PC-9 (cell line): ENCODE measurements around the gene ASXL1. TPM values are rescaled to one million over a fixed set of nuclear protein-coding genes. Genes with fewer than 3 reads are reported as not detected.

ENCODE experiments used
- BruUV-seq: library from RNA; stranded (reverse); fragments of 400-500 nt; replicated peaks from 2 replicates; lab custom pipeline; 2021; lab: Mats Ljungman, UMichigan
- CTCF ChIA-PET: fragments of 300-600 bp; sonication (Branson Sonifier 250); formaldehyde crosslinking; loops from one replicate; lab custom pipeline; 2022; ENCODE audit warnings: antibody characterized with exemption; lab: Charles Lee
- POLR2A ChIA-PET: fragments of 300-600 bp; sonication (Branson Sonifier 250); formaldehyde crosslinking; loops from one replicate; lab custom pipeline; 2022; ENCODE audit warnings: antibody characterized with exemption; ENCODE audit not compliant: unreplicated experiment; lab: Charles Lee
- DNase-seq, 2 experiments: peaks; one replicate each; pipeline versions ENCODE4 v3.0.0 to v3.0.0-alpha.2; 2015 to 2022; ENCODE audit warnings: mixed read lengths in 1 of 2
- H2AFZ ChIP-seq: fragments of 200-600 bp; sonication (generic); 2 replicates; pipeline ENCODE4 v1.8.1; 2017; ENCODE audit warnings: antibody characterized with exemption
- H3F3A ChIP-seq: fragments of 200-600 bp; sonication (generic); 2 replicates; pipeline ENCODE4 v1.8.1; 2017; ENCODE audit warnings: antibody characterized with exemption, mild to moderate bottlenecking, low read depth; ENCODE audit not compliant: insufficient read depth
- H3K27ac ChIP-seq: fragments of 200-600 bp; sonication (generic); 2 replicates; pipeline ENCODE4 v1.6.1; 2016; ENCODE audit warnings: mixed run types
- H3K27me3 ChIP-seq: fragments of 200-600 bp; sonication (generic); 2 replicates; pipeline ENCODE4 v1.6.1; 2016; ENCODE audit warnings: low read depth, mixed run types; ENCODE audit not compliant: insufficient read depth
- H3K36me3 ChIP-seq: fragments of 200-600 bp; sonication (generic); 2 replicates; pipeline ENCODE4 v1.6.1; 2016; ENCODE audit warnings: low read depth, mixed run types
- H3K4me1 ChIP-seq: fragments of 200-600 bp; sonication (generic); replicated peaks from 2 replicates; pipeline ENCODE4 v1.6.1; 2016; ENCODE audit warnings: mixed run types; ENCODE audit not compliant: insufficient read depth
- H3K4me2 ChIP-seq: fragments of 200-600 bp; sonication (generic); 2 replicates; pipeline ENCODE4 v1.6.1; 2017; ENCODE audit warnings: mixed run types
- H3K4me3 ChIP-seq: fragments of 200-600 bp; sonication (generic); 2 replicates; pipeline ENCODE4 v1.6.1; 2016; ENCODE audit warnings: mixed run types
- H3K79me2 ChIP-seq: fragments of 200-600 bp; sonication (generic); 2 replicates; pipeline ENCODE4 v1.6.1; 2017; ENCODE audit warnings: low read depth, mixed run types
- H3K9me2 ChIP-seq: fragments of 200-600 bp; sonication (generic); 2 replicates; pipeline ENCODE4 v1.8.1; 2017; ENCODE audit warnings: mild to moderate bottlenecking; ENCODE audit not compliant: insufficient read depth
- H3K9me3 ChIP-seq: fragments of 200-600 bp; sonication (generic); 2 replicates; pipeline ENCODE4 v1.8.1; 2016; ENCODE audit warnings: low read depth; ENCODE audit not compliant: insufficient read depth
- H4K20me1 ChIP-seq: fragments of 200-600 bp; sonication (generic); 2 replicates; pipeline ENCODE4 v1.8.1; 2017; ENCODE audit not compliant: insufficient read depth
- EZH2 ChIP-seq: fragments of 200-600 bp; sonication (generic); IDR thresholded peaks from 2 replicates; pipeline ENCODE4 v1.8.0; 2017; ENCODE audit warnings: antibody characterized with exemption, low read depth
- intact Hi-C: fragments of 100-400 bp; cut with micrococcal nuclease; formaldehyde crosslinking; loops from one replicate; pipeline ENCODE4 v1.10.0; 2022; ENCODE audit not compliant: unreplicated experiment
- total RNA-seq: library from RNA; stranded (reverse); gene quantifications from 2 replicates; pipeline ENCODE4 v1.2.3, GENCODE V29; 2021
- TF ChIP-seq, protein P1 (sequence below): fragments of 200-600 bp; sonication (generic); conservative IDR thresholded peaks from 2 replicates; pipeline ENCODE4 v1.6.1; 2017; ENCODE audit warnings: mixed run types, antibody characterized with exemption, mild to moderate bottlenecking, moderate library complexity

ASXL1 gene
- total RNA-seq, 1 experiment from 2014 or later = 123 TPM

DNA sequence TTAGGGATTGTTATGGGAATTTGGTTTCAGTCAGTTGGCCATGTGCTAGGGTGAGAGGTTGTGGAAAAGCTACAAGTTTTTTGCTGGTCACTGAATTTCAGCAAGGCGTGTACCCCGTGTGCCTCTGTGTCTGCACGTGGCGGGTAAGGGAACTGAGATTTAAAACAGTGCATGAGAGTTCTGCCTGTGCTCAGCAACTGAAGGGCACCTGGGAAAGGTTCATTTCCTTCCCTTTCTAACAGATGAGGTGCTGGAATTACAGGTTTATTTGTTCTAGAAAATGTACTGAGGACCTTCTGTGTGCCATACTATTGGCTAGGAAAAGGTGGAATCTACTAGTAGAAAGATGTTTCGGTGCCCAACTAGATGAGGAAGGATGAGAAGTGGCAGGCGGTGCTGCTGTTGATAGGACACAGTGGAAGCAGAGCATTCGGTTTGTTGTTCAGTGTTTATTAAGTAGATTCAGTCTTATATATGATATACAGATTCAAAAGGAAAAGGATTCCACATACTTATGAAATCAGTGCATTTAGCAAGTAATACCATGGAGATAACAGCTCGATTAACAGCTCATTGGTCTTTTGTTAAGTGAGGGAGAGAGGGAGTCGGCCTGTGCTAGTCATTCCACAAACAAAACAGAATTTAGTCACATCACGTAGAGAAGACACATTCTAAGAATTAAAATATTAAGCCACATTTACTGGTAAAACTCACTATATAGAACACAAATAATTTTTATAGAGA lies 84.7 kb downstream of the ASXL1 start:
- H3K9me2 ChIP-seq = no peaks in the 10 kb centered on the region
- ChIA-PET POLR2A (interaction anchor here (0.5 kb wide), 1 partner anchor 237 kb away, joined by 3 read pairs; no protein-coding TSS in a partner anchor), CTCF (no interaction called here)
- H3K4me3 ChIP-seq = no peak overlapping the region
- no peak overlapping the region for H3K4me2 ChIP-seq
- H4K20me1 ChIP-seq = peaks cover 20% of the 10 kb centered on the region
- H3F3A ChIP-seq = peaks cover 28% of the 10 kb centered on the region
- no peaks in the 10 kb centered on the region for H3K9me3 ChIP-seq
- intact Hi-C loops = no loop called here
- peaks cover 6% of the 10 kb centered on the region; the same call in 1 of the 2 replicates for H3K36me3 ChIP-seq
- TF ChIP-seq, protein P1, sequence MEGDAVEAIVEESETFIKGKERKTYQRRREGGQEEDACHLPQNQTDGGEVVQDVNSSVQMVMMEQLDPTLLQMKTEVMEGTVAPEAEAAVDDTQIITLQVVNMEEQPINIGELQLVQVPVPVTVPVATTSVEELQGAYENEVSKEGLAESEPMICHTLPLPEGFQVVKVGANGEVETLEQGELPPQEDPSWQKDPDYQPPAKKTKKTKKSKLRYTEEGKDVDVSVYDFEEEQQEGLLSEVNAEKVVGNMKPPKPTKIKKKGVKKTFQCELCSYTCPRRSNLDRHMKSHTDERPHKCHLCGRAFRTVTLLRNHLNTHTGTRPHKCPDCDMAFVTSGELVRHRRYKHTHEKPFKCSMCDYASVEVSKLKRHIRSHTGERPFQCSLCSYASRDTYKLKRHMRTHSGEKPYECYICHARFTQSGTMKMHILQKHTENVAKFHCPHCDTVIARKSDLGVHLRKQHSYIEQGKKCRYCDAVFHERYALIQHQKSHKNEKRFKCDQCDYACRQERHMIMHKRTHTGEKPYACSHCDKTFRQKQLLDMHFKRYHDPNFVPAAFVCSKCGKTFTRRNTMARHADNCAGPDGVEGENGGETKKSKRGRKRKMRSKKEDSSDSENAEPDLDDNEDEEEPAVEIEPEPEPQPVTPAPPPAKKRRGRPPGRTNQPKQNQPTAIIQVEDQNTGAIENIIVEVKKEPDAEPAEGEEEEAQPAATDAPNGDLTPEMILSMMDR = no peak
- TF ChIP-seq EZH2 = no peak
- H3K4me1 ChIP-seq = no peaks in the 10 kb centered on the region
- TSS peak; percentile 4 for BruUV-seq
- no peak overlapping the region for H3K27ac ChIP-seq
- no peaks in the 10 kb centered on the region for H3K27me3 ChIP-seq
- no peak for DNase-seq
- no peak overlapping the region for H2AFZ ChIP-seq
- H3K79me2 ChIP-seq = no peaks in the 10 kb centered on the region

DNA sequence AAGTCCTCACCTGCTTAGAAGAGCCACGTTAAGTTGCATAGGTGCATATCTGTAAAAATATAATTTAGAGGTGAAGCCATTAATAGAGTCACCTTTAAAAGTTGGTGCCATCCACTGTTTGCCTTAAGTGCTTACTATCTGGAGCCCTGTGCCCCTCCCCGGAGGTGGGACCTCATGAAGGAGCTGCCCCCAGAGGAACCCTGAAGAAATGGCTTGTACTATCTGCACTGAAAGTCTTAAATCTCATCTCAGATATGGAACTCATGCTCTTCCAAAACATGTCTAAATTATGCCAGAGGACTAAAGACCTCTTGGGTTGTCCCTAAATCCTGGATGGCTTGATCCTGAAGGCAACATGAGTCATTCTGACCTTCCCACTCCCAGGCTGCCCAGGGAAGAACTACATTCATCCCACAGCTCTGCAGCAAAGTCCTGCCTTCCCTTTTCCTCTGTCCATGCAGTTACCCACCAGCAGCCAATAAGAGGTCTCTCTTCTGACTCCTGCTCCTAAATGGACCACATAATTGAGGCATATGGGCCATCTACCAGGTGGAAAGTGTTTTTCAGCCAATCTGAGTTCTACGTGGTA lies 85.3 kb downstream of the ASXL1 start:
- peaks cover 20% of the 10 kb centered on the region for H4K20me1 ChIP-seq
- intact Hi-C loops = no loop called here
- H3K4me1 ChIP-seq = no peaks in the 10 kb centered on the region
- TF ChIP-seq, protein P1 = no peak
- no peak for TF ChIP-seq EZH2
- DNase-seq = no peak
- no peak overlapping the region for H2AFZ ChIP-seq
- POLR2A ChIA-PET = interaction anchor here (0.7 kb wide), 1 partner anchor 163 kb away, joined by 3 read pairs; no protein-coding TSS in a partner anchor
- no peak overlapping the region for H3K27ac ChIP-seq
- H3K9me2 ChIP-seq = no peaks in the 10 kb centered on the region
- peaks cover 28% of the 10 kb centered on the region for H3F3A ChIP-seq
- no peak overlapping the region for H3K4me3 ChIP-seq
- CTCF ChIA-PET = no interaction called here
- BruUV-seq = no TSS peak
- H3K79me2 ChIP-seq = no peaks in the 10 kb centered on the region
- no peaks in the 10 kb centered on the region for H3K27me3 ChIP-seq
- H3K9me3 ChIP-seq = no peaks in the 10 kb centered on the region
- H3K4me2 ChIP-seq = no peak overlapping the region
- peaks cover 6% of the 10 kb centered on the region; the same call in 1 of the 2 replicates for H3K36me3 ChIP-seq

- CTCF ChIA-PET = interaction anchor here (0.5 kb wide), 2 partner anchors 87 to 749 kb away, joined by 3 to 5 read pairs; partner anchors contain the start of gene ASXL1
- no peak for DNase-seq
- H3K27ac ChIP-seq = peak overlapping the region; percentile 7; the same call in 1 of the 2 replicates
- intact Hi-C loops = no loop called here
- H3K4me1 ChIP-seq = no peaks in the 10 kb centered on the region
- peaks cover 20% of the 10 kb centered on the region for H4K20me1 ChIP-seq
- no peaks in the 10 kb centered on the region for H3K79me2 ChIP-seq
- H3K9me2 ChIP-seq = no peaks in the 10 kb centered on the region
- BruUV-seq = no TSS peak
- H3K27me3 ChIP-seq = no peaks in the 10 kb centered on the region
- H3K4me2 ChIP-seq = no peak overlapping the region
- H3K36me3 ChIP-seq = peaks cover 6% of the 10 kb centered on the region; the same call in 1 of the 2 replicates
- no peaks in the 10 kb centered on the region for H3K9me3 ChIP-seq
- POLR2A ChIA-PET = interaction anchor here (0.7 kb wide), 2 partner anchors 164 to 289 kb away, joined by 3 to 6 read pairs; no protein-coding TSS in a partner anchor
- peaks cover 30% of the 10 kb centered on the region for H3F3A ChIP-seq
- H2AFZ ChIP-seq = no peak overlapping the region
- TF ChIP-seq EZH2 = no peak
- H3K4me3 ChIP-seq = no peak overlapping the region
Observed at GRCh38 chr20:32444474-32445220, 86.5 kb downstream of the ASXL1 start.
